ENCODE data around the gene OMA1.

DNA sequence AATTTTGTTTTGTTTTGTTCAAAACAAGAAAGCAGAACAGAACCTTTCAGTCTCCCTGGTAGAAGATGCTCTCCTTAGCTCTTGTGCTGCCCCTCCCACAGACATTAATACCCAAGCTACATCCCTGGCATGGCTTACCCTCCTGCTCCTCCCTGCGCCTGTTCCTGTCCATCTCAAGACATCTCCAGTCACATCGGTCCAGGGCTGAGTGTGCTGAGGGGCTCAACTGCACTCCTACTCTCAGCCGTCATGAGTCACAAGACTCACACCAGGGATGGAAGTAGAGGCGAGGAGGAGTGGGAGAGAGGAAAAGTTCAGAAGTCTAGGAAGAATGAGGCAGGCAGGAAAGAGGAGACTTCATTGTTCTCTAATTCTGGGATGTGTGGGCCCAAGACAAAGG is 39.7 kb upstream of the OMA1 start:
- no peak for TF ChIP-seq PML (IDR thresholded peaks at IDR 0.05; ENCODE audit: low read length)
- no peak for TF ChIP-seq POLR2AphosphoS5 (IDR thresholded peaks at IDR 0.05; ENCODE audit: low read length)
- TF ChIP-seq, protein P1, sequence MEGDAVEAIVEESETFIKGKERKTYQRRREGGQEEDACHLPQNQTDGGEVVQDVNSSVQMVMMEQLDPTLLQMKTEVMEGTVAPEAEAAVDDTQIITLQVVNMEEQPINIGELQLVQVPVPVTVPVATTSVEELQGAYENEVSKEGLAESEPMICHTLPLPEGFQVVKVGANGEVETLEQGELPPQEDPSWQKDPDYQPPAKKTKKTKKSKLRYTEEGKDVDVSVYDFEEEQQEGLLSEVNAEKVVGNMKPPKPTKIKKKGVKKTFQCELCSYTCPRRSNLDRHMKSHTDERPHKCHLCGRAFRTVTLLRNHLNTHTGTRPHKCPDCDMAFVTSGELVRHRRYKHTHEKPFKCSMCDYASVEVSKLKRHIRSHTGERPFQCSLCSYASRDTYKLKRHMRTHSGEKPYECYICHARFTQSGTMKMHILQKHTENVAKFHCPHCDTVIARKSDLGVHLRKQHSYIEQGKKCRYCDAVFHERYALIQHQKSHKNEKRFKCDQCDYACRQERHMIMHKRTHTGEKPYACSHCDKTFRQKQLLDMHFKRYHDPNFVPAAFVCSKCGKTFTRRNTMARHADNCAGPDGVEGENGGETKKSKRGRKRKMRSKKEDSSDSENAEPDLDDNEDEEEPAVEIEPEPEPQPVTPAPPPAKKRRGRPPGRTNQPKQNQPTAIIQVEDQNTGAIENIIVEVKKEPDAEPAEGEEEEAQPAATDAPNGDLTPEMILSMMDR (IDR thresholded peaks at IDR 0.05 in 2 of 3, conservative IDR thresholded peaks at IDR 0.05 in 1 of 3; ENCODE audit: control insufficient read depth in 2 of 3, extremely low read depth in 1 of 3, insufficient read depth in 1 of 3, low read depth in 3 of 3, low read length in 3 of 3): no peak
- TF ChIP-seq EP300 (IDR thresholded peaks at IDR 0.05; ENCODE audit: borderline replicate concordance in 1 of 2, control insufficient read depth in 1 of 2, low read depth in 2 of 2, low read length in 2 of 2): no peak
- TF ChIP-seq POLR2A (IDR thresholded peaks at IDR 0.05; ENCODE audit: low read depth, low read length): no peak
- no peak for TF ChIP-seq JUND (IDR thresholded peaks at IDR 0.05; ENCODE audit: low read depth, low read length)
- no peak for TF ChIP-seq NRF1 (conservative IDR thresholded peaks at IDR 0.05; ENCODE audit: low read depth, low read length)
- no peak for TF ChIP-seq RCOR1 (conservative IDR thresholded peaks at IDR 0.05; ENCODE audit: low read depth, low read length)
- TF ChIP-seq SP1 (IDR thresholded peaks at IDR 0.05; ENCODE audit: low read depth, low read length): no peak
- TF ChIP-seq, protein P2, sequence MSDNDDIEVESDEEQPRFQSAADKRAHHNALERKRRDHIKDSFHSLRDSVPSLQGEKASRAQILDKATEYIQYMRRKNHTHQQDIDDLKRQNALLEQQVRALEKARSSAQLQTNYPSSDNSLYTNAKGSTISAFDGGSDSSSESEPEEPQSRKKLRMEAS (IDR thresholded peaks at IDR 0.05; ENCODE audit: low read depth, low read length): no peak
- no peak for TF ChIP-seq TAF1 (IDR thresholded peaks at IDR 0.05; ENCODE audit: borderline replicate concordance, low read depth, low read length)
- no peak for TF ChIP-seq SMC3 (IDR thresholded peaks at IDR 0.05; ENCODE audit: borderline replicate concordance, low read length)

Data from GM12878 (cell line).